K562 (cell line): Measurements from ENCODE around the gene EDEM1. TPM values are rescaled to one million over a fixed set of nuclear protein-coding genes. Genes with fewer than 3 reads are reported as not detected.
A peak's percentile ranks its signal among the peaks of the same experiment; 100 is the strongest.

Experiments
- CSDE1 ChIP-seq, 2 experiments: fragments of 450-650 bp; IDR thresholded peaks; 2 replicates each; pipeline ENCODE4 v1.6.1; 2016; ENCODE audit warnings: mild to moderate bottlenecking in 1 of 2
- CTCF ChIP-seq, 3 experiments: IDR thresholded peaks in 2 of 3; conservative IDR thresholded peaks in 1 of 3; 2 replicates each; pipeline ENCODE4 v1.5.1; 2011 to 2012; ENCODE audit warnings: low read length in 3 of 3, mild to moderate bottlenecking in 3 of 3, control low read depth in 2 of 3, improper control_type of control experiment in 1 of 3, inconsistent platforms in 1 of 3, low read depth in 1 of 3, mixed read lengths in 1 of 3, moderate library complexity in 1 of 3; ENCODE audit not compliant: insufficient read depth in 2 of 3
- DEAF1 ChIP-seq: fragments of 450-650 bp; formaldehyde crosslinking; IDR thresholded peaks from 2 replicates; pipeline ENCODE4 v1.4.0; 2020; ENCODE audit warnings: mild to moderate bottlenecking, moderate library complexity
- ELF4 ChIP-seq: fragments of 450-650 bp; formaldehyde crosslinking; IDR thresholded peaks from 2 replicates; pipeline ENCODE4 v1.4.0; 2022; ENCODE audit warnings: missing genetic modification characterization
- FOXM1 ChIP-seq, 2 experiments: fragments of 450-650 bp in 1 of 2; sonication (generic) in 1 of 2; formaldehyde crosslinking in 1 of 2; IDR thresholded peaks; 2 replicates each; pipeline versions ENCODE4 v1.6.1 to v1.9.0; 2017 to 2022; ENCODE audit warnings: low read depth in 2 of 2, mild to moderate bottlenecking in 2 of 2, missing genetic modification reagents in 1 of 2, moderate library complexity in 1 of 2
- HOMEZ ChIP-seq: fragments of 250-450 bp; sonication (Bioruptor Pico); IDR thresholded peaks from 2 replicates; pipeline ENCODE4 v1.4.0; 2020; ENCODE audit warnings: mild to moderate bottlenecking, moderate library complexity
- MYC ChIP-seq, 2 experiments: fragments of 250-450 bp in 1 of 2; sonication (Bioruptor Pico) in 1 of 2; IDR thresholded peaks; 2 replicates each; pipeline versions ENCODE4 v1.5.1 to v1.6.1; 2012 to 2021; ENCODE audit warnings: low read depth in 2 of 2, borderline replicate concordance in 1 of 2, improper control_type of control experiment in 1 of 2, low read length in 1 of 2, mild to moderate bottlenecking in 1 of 2, moderate library complexity in 1 of 2
- NELFE ChIP-seq: IDR thresholded peaks from 2 replicates; pipeline ENCODE4 v1.6.1; 2011; ENCODE audit warnings: mild to moderate bottlenecking; ENCODE audit not compliant: insufficient read depth, insufficient read length
- NKRF ChIP-seq: fragments of 450-650 bp; IDR thresholded peaks from 2 replicates; pipeline ENCODE4 v1.6.1; 2016; ENCODE audit warnings: borderline replicate concordance
- NONO ChIP-seq, 2 experiments: fragments of 200-400 bp in 1 of 2; fragments of 450-650 bp in 1 of 2; formaldehyde crosslinking in 1 of 2; IDR thresholded peaks; 2 replicates each; pipeline ENCODE4 v1.6.1; 2017; ENCODE audit warnings: low read depth in 2 of 2, mild to moderate bottlenecking in 2 of 2, moderate library complexity in 2 of 2, low read length in 1 of 2
- POLR2H ChIP-seq: IDR thresholded peaks from 2 replicates; pipeline ENCODE4 v1.6.1; 2016; ENCODE audit warnings: missing genetic modification characterization, low read depth, mild to moderate bottlenecking, control low read depth, missing compliant biosample characterization, moderate library complexity
- RBM25 ChIP-seq: fragments of 200-400 bp; formaldehyde crosslinking; IDR thresholded peaks from 2 replicates; pipeline ENCODE4 v1.6.1; 2018; ENCODE audit warnings: low read length, low read depth, moderate library complexity; ENCODE audit not compliant: severe bottlenecking
- SPI1 ChIP-seq: IDR thresholded peaks from 2 replicates; pipeline ENCODE4 v1.6.1; 2011; ENCODE audit warnings: low read depth, low read length, control low read depth, borderline replicate concordance
- ZNF24 ChIP-seq: fragments of 450-650 bp; IDR thresholded peaks from 2 replicates; pipeline ENCODE4 v1.6.1; 2016
- ZNF263 ChIP-seq: sonication (generic); formaldehyde crosslinking; IDR thresholded peaks from 2 replicates; pipeline ENCODE4 v1.8.0; 2022; ENCODE audit warnings: mild to moderate bottlenecking, missing genetic modification reagents, borderline replicate concordance
- ZNF444 ChIP-seq: fragments of 250-450 bp; sonication (Bioruptor Pico); IDR thresholded peaks from 2 replicates; pipeline ENCODE4 v1.4.0; 2020; ENCODE audit warnings: mild to moderate bottlenecking, moderate library complexity
- ZNF561 ChIP-seq: fragments of 450-650 bp; formaldehyde crosslinking; conservative IDR thresholded peaks from 2 replicates; pipeline ENCODE4 v1.4.0; 2020; ENCODE audit warnings: mild to moderate bottlenecking, moderate library complexity
- ZNF707 ChIP-seq: fragments of 250-450 bp; sonication (Bioruptor Pico); conservative IDR thresholded peaks from 2 replicates; pipeline ENCODE4 v1.8.0; 2022; ENCODE audit warnings: inconsistent platforms, mild to moderate bottlenecking, moderate library complexity
- polyA plus RNA-seq, 8 experiments: library from polyadenylated mRNA; depleted of rRNA in 4 of 8; stranded (reverse) in 5 of 8; unstranded in 3 of 8; fragments of >200 nt; fragmentation: Nextera tagmentation in 2 of 8; fragmentation: Illumina TruSeq in 1 of 8; extraction: Ambion mirVana in 2 of 8; extraction: Trizol in 1 of 8; gene quantifications; 2 replicates each; pipeline versions ENCODE4 v1.2.1 to v1.2.3, GENCODE V29; 2011 to 2014; ENCODE audit warnings: inconsistent platforms in 1 of 8, missing spikeins in 1 of 8
- total RNA-seq, 7 experiments: library from RNA; depleted of rRNA in 6 of 7; stranded (reverse); fragments of >200 nt in 6 of 7; fragmentation: Illumina TruSeq in 2 of 7; extraction: Trizol in 2 of 7; gene quantifications; 2 replicates each; pipeline versions ENCODE4 v1.2.1 to v1.2.3, GENCODE V29; 2011 to 2021; ENCODE audit warnings: low replicate concordance in 1 of 7

EDEM1 gene
- total and polyA plus RNA-seq, 9 of the 15 experiments (the other 6 are each of a cell fraction or from before 2014, with no cell fraction given): 6.2 to 36.7 (median 14.3) TPM

- TF ChIP-seq CTCF (IDR thresholded peaks at IDR 0.05 in 2 of 3, conservative IDR thresholded peaks at IDR 0.05 in 1 of 3; ENCODE audit: insufficient read depth in 2 of 3, low read depth in 1 of 3, low read length in 3 of 3) (no peak; a peak in 1 of 6 replicates), FOXM1 (IDR thresholded peaks at IDR 0.05; ENCODE audit: low read depth) (no peak), FOXM1 (CRISPR knock-in tag; IDR thresholded peaks at IDR 0.05; ENCODE audit: low read depth) (no peak), ZNF444 (CRISPR knock-in tag) (no peak), ZNF263 (CRISPR knock-in tag) (0 out of 2 replicates have a peak, but pooled peaks have one; percentile 27), ZNF561 (CRISPR knock-in tag) (no peak), NONO (IDR thresholded peaks at IDR 0.05; ENCODE audit: low read depth in 2 of 2, low read length in 1 of 2) (no peak), CSDE1 (IDR thresholded peaks at IDR 0.05) (no peak), MYC (IDR thresholded peaks at IDR 0.05; ENCODE audit: low read depth, low read length) (peak; percentile 81), MYC (CRISPR knock-in tag; IDR thresholded peaks at IDR 0.05; ENCODE audit: borderline replicate concordance, low read depth) (no peak), SPI1 (peak; percentile 74), NELFE (no peak), NKRF (peak; percentile 87), ZNF707 (CRISPR knock-in tag) (no peak), HOMEZ (CRISPR knock-in tag) (no peak), ELF4 (CRISPR knock-in tag) (0 out of 2 replicates have a peak, but pooled peaks have one; percentile 4), DEAF1 (CRISPR knock-in tag) (peak; percentile 34; the same call in 1 of the 2 replicates), POLR2H (peak; percentile 95), ZNF24 (no peak), RBM25 (peak; percentile 87)
These were observed at the start of gene EDEM1 (continued) for GRCh38 chr3:5187156-5187919.
